Loucy (cell line): ENCODE data around the gene SND1.

ENCODE experiments used
- EZH2phosphoT487 ChIP-seq: fragments of 200-600 bp; IDR thresholded peaks from 2 replicates; pipeline ENCODE4 v1.6.1; 2018; ENCODE audit warnings: antibody characterized with exemption, mild to moderate bottlenecking, moderate library complexity, borderline replicate concordance
- TF ChIP-seq, protein P1 (sequence below): fragments of 200-600 bp; sonication (generic); conservative IDR thresholded peaks from 2 replicates; pipeline ENCODE4 v1.5.1; 2014; ENCODE audit warnings: mild to moderate bottlenecking, antibody characterized with exemption, low read length

GRCh38 chr7:127764681-127765080 is 112.7 kb downstream of the SND1 start:
- TF ChIP-seq, protein P1, sequence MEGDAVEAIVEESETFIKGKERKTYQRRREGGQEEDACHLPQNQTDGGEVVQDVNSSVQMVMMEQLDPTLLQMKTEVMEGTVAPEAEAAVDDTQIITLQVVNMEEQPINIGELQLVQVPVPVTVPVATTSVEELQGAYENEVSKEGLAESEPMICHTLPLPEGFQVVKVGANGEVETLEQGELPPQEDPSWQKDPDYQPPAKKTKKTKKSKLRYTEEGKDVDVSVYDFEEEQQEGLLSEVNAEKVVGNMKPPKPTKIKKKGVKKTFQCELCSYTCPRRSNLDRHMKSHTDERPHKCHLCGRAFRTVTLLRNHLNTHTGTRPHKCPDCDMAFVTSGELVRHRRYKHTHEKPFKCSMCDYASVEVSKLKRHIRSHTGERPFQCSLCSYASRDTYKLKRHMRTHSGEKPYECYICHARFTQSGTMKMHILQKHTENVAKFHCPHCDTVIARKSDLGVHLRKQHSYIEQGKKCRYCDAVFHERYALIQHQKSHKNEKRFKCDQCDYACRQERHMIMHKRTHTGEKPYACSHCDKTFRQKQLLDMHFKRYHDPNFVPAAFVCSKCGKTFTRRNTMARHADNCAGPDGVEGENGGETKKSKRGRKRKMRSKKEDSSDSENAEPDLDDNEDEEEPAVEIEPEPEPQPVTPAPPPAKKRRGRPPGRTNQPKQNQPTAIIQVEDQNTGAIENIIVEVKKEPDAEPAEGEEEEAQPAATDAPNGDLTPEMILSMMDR = no peak
- TF ChIP-seq EZH2phosphoT487 = no peak
